Measurements from ENCODE around the gene EHF. TPM values are rescaled to one million over a fixed set of nuclear protein-coding genes. Genes with fewer than 3 reads are reported as not detected.
A peak's percentile ranks its signal among the peaks of the same experiment; 100 is the strongest.

EHF gene
- total RNA-seq, 1 donor from 2014 or later, result 121 TPM

- H3K4me3 ChIP-seq, result no peak overlapping the region
Measured at GRCh38 chr11:34634694-34635062, 13.8 kb downstream of the EHF start.

GRCh38 chr11:34636127-34636526 is 15.2 kb downstream of the EHF start:
- intact Hi-C loops (cut with DNase I), result no loop called here
- peaks cover 51% of the 10 kb centered on the region for H3K4me1 ChIP-seq
- TF ChIP-seq POLR2AphosphoS5 (IDR thresholded peaks at IDR 0.05; ENCODE audit: insufficient read depth in 1 of 2, low read depth in 1 of 2) (no peak), POLR2A (IDR thresholded peaks at IDR 0.05) (no peak)
- TF ChIP-seq, protein P1, sequence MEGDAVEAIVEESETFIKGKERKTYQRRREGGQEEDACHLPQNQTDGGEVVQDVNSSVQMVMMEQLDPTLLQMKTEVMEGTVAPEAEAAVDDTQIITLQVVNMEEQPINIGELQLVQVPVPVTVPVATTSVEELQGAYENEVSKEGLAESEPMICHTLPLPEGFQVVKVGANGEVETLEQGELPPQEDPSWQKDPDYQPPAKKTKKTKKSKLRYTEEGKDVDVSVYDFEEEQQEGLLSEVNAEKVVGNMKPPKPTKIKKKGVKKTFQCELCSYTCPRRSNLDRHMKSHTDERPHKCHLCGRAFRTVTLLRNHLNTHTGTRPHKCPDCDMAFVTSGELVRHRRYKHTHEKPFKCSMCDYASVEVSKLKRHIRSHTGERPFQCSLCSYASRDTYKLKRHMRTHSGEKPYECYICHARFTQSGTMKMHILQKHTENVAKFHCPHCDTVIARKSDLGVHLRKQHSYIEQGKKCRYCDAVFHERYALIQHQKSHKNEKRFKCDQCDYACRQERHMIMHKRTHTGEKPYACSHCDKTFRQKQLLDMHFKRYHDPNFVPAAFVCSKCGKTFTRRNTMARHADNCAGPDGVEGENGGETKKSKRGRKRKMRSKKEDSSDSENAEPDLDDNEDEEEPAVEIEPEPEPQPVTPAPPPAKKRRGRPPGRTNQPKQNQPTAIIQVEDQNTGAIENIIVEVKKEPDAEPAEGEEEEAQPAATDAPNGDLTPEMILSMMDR (IDR thresholded peaks at IDR 0.05), result no peak
- H3K27ac ChIP-seq, result no peak overlapping the region
- H3K9me3 ChIP-seq, result no peaks in the 10 kb centered on the region
- H3K36me3 ChIP-seq, result no peaks in the 10 kb centered on the region
- H3K27me3 ChIP-seq, result no peaks in the 10 kb centered on the region
- no peak overlapping the region for H3K4me3 ChIP-seq
- no peak for DNase-seq (ENCODE audit: extremely low spot score in 2 of 2)

More at GRCh38 chr11:34634694-34635062, 13.8 kb downstream of the EHF start:
- intact Hi-C loops (cut with DNase I), result no loop called here
- no peaks in the 10 kb centered on the region for H3K36me3 ChIP-seq
- no peak for DNase-seq (ENCODE audit: extremely low spot score in 2 of 2)
- H3K4me1 ChIP-seq, result peaks cover 53% of the 10 kb centered on the region
- H3K27ac ChIP-seq, result no peak overlapping the region
- H3K9me3 ChIP-seq, result no peaks in the 10 kb centered on the region
- TF ChIP-seq POLR2AphosphoS5 (IDR thresholded peaks at IDR 0.05; ENCODE audit: insufficient read depth in 1 of 2, low read depth in 1 of 2), result no peak
- no peak for TF ChIP-seq POLR2A (IDR thresholded peaks at IDR 0.05)
- TF ChIP-seq, protein P1 (IDR thresholded peaks at IDR 0.05), result no peak
- H3K27me3 ChIP-seq, result no peaks in the 10 kb centered on the region

- intact Hi-C loops (cut with DNase I), result no loop called here
- Histone ChIP-seq H3K36me3 (no peaks in the 10 kb centered on the region), H3K9me3 (no peaks in the 10 kb centered on the region), H3K27me3 (no peaks in the 10 kb centered on the region), H3K4me3 (no peak overlapping the region), H3K27ac (no peak overlapping the region), H3K4me1 (peaks cover 55% of the 10 kb centered on the region)
- no peak for DNase-seq (ENCODE audit: extremely low spot score in 2 of 2)
- TF ChIP-seq, protein P1 (IDR thresholded peaks at IDR 0.05), result no peak
- TF ChIP-seq POLR2A (IDR thresholded peaks at IDR 0.05) (no peak), POLR2AphosphoS5 (IDR thresholded peaks at IDR 0.05; ENCODE audit: insufficient read depth in 1 of 2, low read depth in 1 of 2) (no peak)
Measured at GRCh38 chr11:34637303-34637702, 16.4 kb downstream of the EHF start.

- no peak overlapping the region for H3K27ac ChIP-seq
- H3K27me3 ChIP-seq, result no peaks in the 10 kb centered on the region
- intact Hi-C loops (cut with DNase I), result no loop called here
- TF ChIP-seq POLR2AphosphoS5 (IDR thresholded peaks at IDR 0.05; ENCODE audit: insufficient read depth in 1 of 2, low read depth in 1 of 2), result no peak
- TF ChIP-seq, protein P1 (IDR thresholded peaks at IDR 0.05), result no peak
- TF ChIP-seq POLR2A (IDR thresholded peaks at IDR 0.05), result no peak
- DNase-seq (ENCODE audit: extremely low spot score in 2 of 2), result no peak
- H3K36me3 ChIP-seq, result no peaks in the 10 kb centered on the region
- no peaks in the 10 kb centered on the region for H3K9me3 ChIP-seq
- no peak overlapping the region for H3K4me3 ChIP-seq
- peaks cover 59% of the 10 kb centered on the region for H3K4me1 ChIP-seq
Measured at GRCh38 chr11:34638897-34639296, 18.0 kb downstream of the EHF start.

DNA sequence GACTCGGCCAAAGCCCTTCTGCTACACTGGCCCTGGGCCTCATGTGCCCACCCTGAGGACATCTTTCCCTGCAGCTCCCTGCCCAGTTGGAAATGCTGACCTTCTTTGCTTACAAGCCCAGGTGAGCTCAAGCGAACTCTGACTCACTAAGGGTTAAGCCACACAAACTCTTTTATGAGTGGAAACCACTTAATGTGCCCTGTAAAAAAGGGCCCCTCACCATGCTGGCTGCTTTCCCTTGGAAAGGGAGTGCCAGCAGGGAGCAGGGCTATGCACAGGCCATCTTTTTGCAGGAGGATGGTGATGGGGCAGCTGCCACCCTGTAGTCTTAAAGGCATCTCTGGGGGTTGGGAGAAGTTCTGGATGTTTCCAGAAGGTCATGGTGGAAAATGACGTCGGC is 18.7 kb downstream of the EHF start:
- no peak for DNase-seq (ENCODE audit: extremely low spot score in 2 of 2)
- intact Hi-C loops (cut with DNase I), result no loop called here
- peaks cover 57% of the 10 kb centered on the region for H3K4me1 ChIP-seq
- TF ChIP-seq POLR2A (IDR thresholded peaks at IDR 0.05) (no peak), POLR2AphosphoS5 (IDR thresholded peaks at IDR 0.05; ENCODE audit: insufficient read depth in 1 of 2, low read depth in 1 of 2) (no peak)
- TF ChIP-seq, protein P1 (IDR thresholded peaks at IDR 0.05), result no peak
- no peaks in the 10 kb centered on the region for H3K36me3 ChIP-seq
- H3K4me3 ChIP-seq, result no peak overlapping the region
- peak overlapping the region; percentile 24 for H3K27ac ChIP-seq
- H3K27me3 ChIP-seq, result no peaks in the 10 kb centered on the region
- H3K9me3 ChIP-seq, result no peaks in the 10 kb centered on the region

Data from vagina (tissue), 2 donors.